ENCODE measurements around the gene REP15. TPM values are rescaled to one million over a fixed set of nuclear protein-coding genes. Genes with fewer than 3 reads are reported as not detected.

REP15 gene
- total and polyA plus RNA-seq, 2 of the 4 experiments (the other 2 are of a cell fraction) = 0.48 to 2.2 TPM

- no peak overlapping the region for H2BK120ac ChIP-seq (ENCODE audit: low read depth, low read length)
- dilution Hi-C loops (cut with HindIII; ENCODE audit: low sequenced_read_pairs, unreplicated experiment) = no loop called here
- WGBS, 2 experiments (ENCODE audit: extremely low coverage in 2 of 2, insufficient read length in 1 of 2) = no CpG with 5 or more reads among the region's 3 CpGs
- H4K91ac ChIP-seq (ENCODE audit: insufficient read depth, low read depth, low read length) = no peak overlapping the region
- H3K4me3 ChIP-seq (ENCODE audit: insufficient read depth, low read depth, low read length) = no peak overlapping the region
- H2AFZ ChIP-seq (replicated peaks; ENCODE audit: low read length, poor library complexity) = no peak overlapping the region
- H3K9ac ChIP-seq (ENCODE audit: low read depth, low read length) = no peak overlapping the region
- in situ Hi-C loops (cut with MboI; ENCODE audit: low sequenced_read_pairs) = loop anchor here (5.0 to 25.0 kb wide), 3 partner anchors 214 to 1254 kb away; no protein-coding TSS in a partner anchor
- H3K14ac ChIP-seq (replicated peaks; ENCODE audit: low read depth, low read length) = no peak overlapping the region
- peaks cover 17% of the 10 kb centered on the region for H3K36me3 ChIP-seq (ENCODE audit: control insufficient read depth, insufficient read depth, low read length)
- intact Hi-C loops (cut with micrococcal nuclease) = loop anchor here (1.0 to 10.0 kb wide), 6 partner anchors 89 to 1262 kb away; no protein-coding TSS in a partner anchor
- CTCF ChIA-PET = interaction anchor here (0.6 to 2.1 kb wide), 9 partner anchors 10 to 1137 kb away, joined by 3 to 11 read pairs (median 4); no protein-coding TSS in a partner anchor
- H3K79me1 ChIP-seq (ENCODE audit: low read depth in 1 of 2, low read length in 2 of 2) = peaks cover 0 to 11% of the 10 kb centered on the region in 2 experiments; a peak in 3 of 4 replicates
- H3K4me2 ChIP-seq (ENCODE audit: low read depth, low read length) = no peak overlapping the region
- no peaks in the 10 kb centered on the region; the same call in 1 of the 2 replicates for H3K9me1 ChIP-seq (ENCODE audit: insufficient read depth, low read length)
- H3K56ac ChIP-seq (ENCODE audit: extremely low read depth, insufficient read depth, low read length) = no peak overlapping the region
- H2BK5ac ChIP-seq (ENCODE audit: low read depth, low read length, poor library complexity, severe bottlenecking) = no peak overlapping the region
- no peaks in the 10 kb centered on the region for H3K4me1 ChIP-seq (ENCODE audit: control insufficient read depth, insufficient read depth, low read length)
- no peaks in the 10 kb centered on the region for H3K27me3 ChIP-seq (ENCODE audit: control insufficient read depth, insufficient read depth, low read length)
- H4K20me1 ChIP-seq (ENCODE audit: insufficient read depth, low read length) = no peaks in the 10 kb centered on the region
- no peak overlapping the region for H3K23ac ChIP-seq (ENCODE audit: low read depth, low read length)
- no peak overlapping the region for H2AK9ac ChIP-seq (replicated peaks; ENCODE audit: low read depth, low read length, poor library complexity)
- TF ChIP-seq MXI1 (IDR thresholded peaks at IDR 0.05; ENCODE audit: borderline replicate concordance, low read depth, low read length) (no peak), ELK1 (IDR thresholded peaks at IDR 0.05; ENCODE audit: borderline replicate concordance, low read depth, low read length) (no peak), NFE2L2 (IDR thresholded peaks at IDR 0.05; ENCODE audit: low read depth, low read length) (no peak), POLR2A (IDR thresholded peaks at IDR 0.05; ENCODE audit: low read depth, low read length) (peak; percentile 49; the same call in 1 of the 2 replicates), FOS (IDR thresholded peaks at IDR 0.05; ENCODE audit: low read depth, low read length) (no peak), SMC3 (IDR thresholded peaks at IDR 0.05; ENCODE audit: low read depth, low read length) (peak; percentile 98), BHLHE40 (IDR thresholded peaks at IDR 0.05; ENCODE audit: low read depth, low read length) (no peak), RFX5 (IDR thresholded peaks at IDR 0.05; ENCODE audit: low read depth, low read length) (no peak), USF2 (IDR thresholded peaks at IDR 0.05; ENCODE audit: low read depth, low read length) (no peak), RAD21 (IDR thresholded peaks at IDR 0.05; ENCODE audit: low read length) (peak; percentile 96), CTCF (conservative IDR thresholded peaks at IDR 0.05; ENCODE audit: low read depth, low read length) (peak; percentile 95), RCOR1 (IDR thresholded peaks at IDR 0.05; ENCODE audit: insufficient replicate concordance, low read length) (no peak)
- DNase-seq = peak; percentile 52
- H2BK15ac ChIP-seq (ENCODE audit: low read depth, low read length) = no peak overlapping the region
- H4K5ac ChIP-seq (ENCODE audit: low read depth, low read length) = no peak overlapping the region
- H3K27ac ChIP-seq (ENCODE audit: insufficient read depth, low read length) = no peak overlapping the region
- no peak overlapping the region for H3K4ac ChIP-seq (ENCODE audit: low read depth, low read length)
- peak; percentile 84 for ATAC-seq (ENCODE audit: low read depth)
- BruUV-seq (replicated peaks) = no TSS peak
- POLR2A ChIA-PET (ENCODE audit: unreplicated experiment) = no interaction called here
- no peak overlapping the region for H3K18ac ChIP-seq (ENCODE audit: low read depth, low read length)
- H3K9me3 ChIP-seq (ENCODE audit: control insufficient read depth, insufficient read depth, low read length) = no peaks in the 10 kb centered on the region
- H4K8ac ChIP-seq (ENCODE audit: low read depth in 2 of 2, low read length in 2 of 2) = no peak overlapping the region
- no peak overlapping the region for H2AK5ac ChIP-seq (ENCODE audit: low read depth, low read length)
- no peak overlapping the region for H2BK20ac ChIP-seq (ENCODE audit: low read depth, low read length)
Measured at GRCh38 chr12:27733052-27733656, 36.9 kb downstream of the REP15 start.

Data from IMR-90 (cell line).